Measurements from ENCODE around the gene HNRNPUL2. TPM values are rescaled to one million over a fixed set of nuclear protein-coding genes. Genes with fewer than 3 reads are reported as not detected.
"Not testable (repeated sequence)": the region's sequence is repeated elsewhere in the genome, so short reads cannot be mapped to it uniquely, and the experiment has no call there.

Gene HNRNPUL2
- total RNA-seq, 3 donors from 2014 or later (not counting 1 experiment from before 2014, with no cell fraction given) = 58.0 to 73.1 (median 69.3) TPM

DNA sequence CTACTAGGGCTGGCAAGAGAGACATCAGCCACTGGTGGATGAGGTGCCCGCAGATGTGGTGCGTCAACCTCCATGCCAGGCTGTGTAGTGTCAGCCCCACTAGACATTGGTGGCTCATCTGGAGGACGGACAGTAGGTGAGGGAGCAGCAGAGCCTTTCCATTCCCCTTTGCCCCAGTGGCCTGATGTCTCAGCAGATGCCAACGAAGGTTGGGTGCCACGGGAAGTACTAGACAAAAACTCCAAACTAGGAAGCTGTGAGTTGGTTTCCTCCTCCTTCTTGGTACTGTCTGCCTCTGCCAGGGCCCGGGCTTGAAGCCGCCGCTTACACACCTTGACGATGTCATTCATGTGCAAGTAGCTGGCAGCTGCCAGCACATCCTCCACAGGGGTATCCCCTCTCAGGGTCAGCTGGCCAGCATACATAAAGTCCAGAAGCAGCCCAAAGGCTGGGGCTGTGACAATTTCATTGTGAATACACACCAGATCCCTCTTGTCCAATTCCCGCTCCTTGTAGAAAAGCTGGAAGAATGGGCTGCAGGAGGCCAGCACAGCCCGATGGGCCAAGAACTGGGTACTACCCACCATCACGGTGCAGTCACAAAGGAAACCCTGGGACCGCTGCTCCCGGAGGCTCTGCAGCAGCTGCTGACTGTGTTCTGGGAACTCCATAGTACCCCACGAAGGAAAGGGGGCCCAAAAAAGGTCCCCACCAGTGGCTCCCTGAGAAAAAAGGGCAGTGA is 25.9 kb upstream of the HNRNPUL2 start:
- peak overlapping the region; percentile 83 for H3K4me3 ChIP-seq (ENCODE audit: low read length)
- DNase-seq = peak in 1 of 2 donors; percentile 25
- WGBS (ENCODE audit: insufficient coverage) = 75% methylated on average over 15 of the region's 15 CpGs

DNA sequence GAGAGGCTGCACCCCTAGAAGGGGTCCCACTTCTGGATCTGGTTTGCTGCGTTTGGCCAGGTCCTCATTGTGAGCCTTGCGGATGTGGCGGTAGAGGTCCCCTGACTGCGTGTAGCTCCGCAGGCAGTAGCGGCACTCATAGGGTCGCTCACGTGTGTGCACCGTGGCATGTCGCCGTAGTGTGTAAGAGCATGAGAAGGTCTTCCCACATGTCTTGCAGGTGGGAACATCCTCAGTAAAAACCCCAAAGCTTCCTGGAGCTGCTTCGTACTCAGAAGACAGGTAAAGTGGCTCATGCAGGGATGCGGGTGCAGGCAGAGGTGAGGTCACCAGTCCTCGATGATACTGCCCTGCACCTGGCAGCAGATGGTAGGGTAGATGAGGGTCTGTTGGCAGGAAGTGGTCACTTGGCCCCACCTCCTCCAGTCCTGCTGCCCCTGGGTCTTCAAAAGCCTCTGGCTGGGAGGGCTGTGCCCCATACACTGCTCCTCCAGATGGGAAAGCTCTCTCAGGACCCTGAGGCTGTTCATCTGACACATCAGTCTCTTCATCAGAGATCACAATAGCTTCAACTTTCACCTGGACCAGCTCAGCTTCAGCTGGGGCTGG is 25.0 kb upstream of the HNRNPUL2 start:
- 94% methylated on average over 14 of the region's 14 CpGs for WGBS (ENCODE audit: insufficient coverage)
- no peaks in the 10 kb centered on the region for H3K9me3 ChIP-seq (ENCODE audit: control insufficient read depth, insufficient read depth, low read length)
- no peaks in the 10 kb centered on the region for H3K9me3 Mint-ChIP-seq
- intact Hi-C loops (cut with micrococcal nuclease) = no loop called here
- peaks cover 9 to 13% of the 10 kb centered on the region in 2 donors for H3K4me1 Mint-ChIP-seq
- peak overlapping the region; percentile 49 for H3K4me3 Mint-ChIP-seq
- TF ChIP-seq, protein P1, sequence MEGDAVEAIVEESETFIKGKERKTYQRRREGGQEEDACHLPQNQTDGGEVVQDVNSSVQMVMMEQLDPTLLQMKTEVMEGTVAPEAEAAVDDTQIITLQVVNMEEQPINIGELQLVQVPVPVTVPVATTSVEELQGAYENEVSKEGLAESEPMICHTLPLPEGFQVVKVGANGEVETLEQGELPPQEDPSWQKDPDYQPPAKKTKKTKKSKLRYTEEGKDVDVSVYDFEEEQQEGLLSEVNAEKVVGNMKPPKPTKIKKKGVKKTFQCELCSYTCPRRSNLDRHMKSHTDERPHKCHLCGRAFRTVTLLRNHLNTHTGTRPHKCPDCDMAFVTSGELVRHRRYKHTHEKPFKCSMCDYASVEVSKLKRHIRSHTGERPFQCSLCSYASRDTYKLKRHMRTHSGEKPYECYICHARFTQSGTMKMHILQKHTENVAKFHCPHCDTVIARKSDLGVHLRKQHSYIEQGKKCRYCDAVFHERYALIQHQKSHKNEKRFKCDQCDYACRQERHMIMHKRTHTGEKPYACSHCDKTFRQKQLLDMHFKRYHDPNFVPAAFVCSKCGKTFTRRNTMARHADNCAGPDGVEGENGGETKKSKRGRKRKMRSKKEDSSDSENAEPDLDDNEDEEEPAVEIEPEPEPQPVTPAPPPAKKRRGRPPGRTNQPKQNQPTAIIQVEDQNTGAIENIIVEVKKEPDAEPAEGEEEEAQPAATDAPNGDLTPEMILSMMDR (IDR thresholded peaks at IDR 0.05) = no peak
- H3K4me1 ChIP-seq (ENCODE audit: control insufficient read depth, insufficient read depth, low read length) = peaks cover 22% of the 10 kb centered on the region
- no peak for ATAC-seq
- H3K36me3 Mint-ChIP-seq = no peaks in the 10 kb centered on the region
- peak overlapping the region in 1 of 2 donors; percentile 14 for H3K27ac Mint-ChIP-seq
- no peak overlapping the region for H3K4me3 ChIP-seq (ENCODE audit: low read length)
- no peaks in the 10 kb centered on the region for H3K27me3 Mint-ChIP-seq (ENCODE audit: low read depth in 2 of 2)
- DNase-seq = no peak
- H3K36me3 ChIP-seq (ENCODE audit: control insufficient read depth, insufficient read depth, low read length) = peaks cover 6% of the 10 kb centered on the region
- H3K27ac ChIP-seq (ENCODE audit: low read length) = no peak overlapping the region
- H3K27me3 ChIP-seq (ENCODE audit: control insufficient read depth, insufficient read depth, low read length) = no peaks in the 10 kb centered on the region

More for the DNA sequence above, 25.9 kb upstream of the HNRNPUL2 start:
- Mint-ChIP-seq H3K4me1 (peaks cover 9 to 13% of the 10 kb centered on the region in 2 donors), H3K27ac (peak overlapping the region; percentile 91 to 96), H3K36me3 (no peaks in the 10 kb centered on the region), H3K4me3 (peak overlapping the region; percentile 96), H3K27me3 (ENCODE audit: low read depth in 2 of 2) (no peaks in the 10 kb centered on the region), H3K9me3 (no peaks in the 10 kb centered on the region)
- H3K27me3 ChIP-seq (ENCODE audit: control insufficient read depth, insufficient read depth, low read length) = no peaks in the 10 kb centered on the region
- no peaks in the 10 kb centered on the region for H3K9me3 ChIP-seq (ENCODE audit: control insufficient read depth, insufficient read depth, low read length)
- peak overlapping the region; percentile 81 for H3K27ac ChIP-seq (ENCODE audit: low read length)
- H3K36me3 ChIP-seq (ENCODE audit: control insufficient read depth, insufficient read depth, low read length) = peaks cover 6% of the 10 kb centered on the region
- intact Hi-C loops (cut with micrococcal nuclease) = loop anchor here (1.0 kb wide), 3 partner anchors 8 to 44 kb away; partner anchors contain the start of genes HNRNPUL2 and POLR2G
- TF ChIP-seq, protein P1 (IDR thresholded peaks at IDR 0.05) = no peak
- peaks cover 22% of the 10 kb centered on the region for H3K4me1 ChIP-seq (ENCODE audit: control insufficient read depth, insufficient read depth, low read length)
- ATAC-seq = no peak

DNA sequence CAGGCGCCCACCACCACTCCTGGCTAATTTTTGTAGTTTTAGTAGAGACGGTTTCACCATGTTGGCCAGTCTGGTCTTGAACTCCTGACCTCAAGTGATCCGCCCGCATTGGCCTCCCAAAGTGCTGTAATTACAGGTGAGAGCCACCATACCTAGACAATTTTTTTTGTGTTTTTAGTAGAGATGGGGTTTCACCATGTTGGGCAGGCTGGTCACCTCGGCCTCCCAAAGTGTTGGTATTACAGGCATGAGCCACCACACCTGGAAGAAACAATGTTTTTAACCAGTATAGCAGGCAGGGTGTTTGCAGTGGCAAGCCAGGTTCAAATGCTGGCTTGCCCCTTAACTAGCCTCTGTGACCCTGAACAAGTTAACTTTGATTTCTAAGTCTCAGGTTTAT is 22.7 kb upstream of the HNRNPUL2 start:
- H3K36me3 ChIP-seq (ENCODE audit: control insufficient read depth, insufficient read depth, low read length); H3K27ac Mint-ChIP-seq; H3K36me3 Mint-ChIP-seq; H3K4me3 ChIP-seq (ENCODE audit: low read length); intact Hi-C loops (cut with micrococcal nuclease); H3K27ac ChIP-seq (ENCODE audit: low read length); H3K9me3 ChIP-seq (ENCODE audit: control insufficient read depth, insufficient read depth, low read length); DNase-seq; H3K9me3 Mint-ChIP-seq; ATAC-seq; H3K27me3 Mint-ChIP-seq (ENCODE audit: low read depth in 2 of 2); H3K4me3 Mint-ChIP-seq; H3K27me3 ChIP-seq (ENCODE audit: control insufficient read depth, insufficient read depth, low read length): not testable (repeated sequence)
- peaks cover 9 to 13% of the 10 kb centered on the region in 2 donors for H3K4me1 Mint-ChIP-seq
- over 99% methylated on average over 5 of the region's 5 CpGs for WGBS (ENCODE audit: insufficient coverage)
- H3K4me1 ChIP-seq (ENCODE audit: control insufficient read depth, insufficient read depth, low read length) = peaks cover 22% of the 10 kb centered on the region

DNA sequence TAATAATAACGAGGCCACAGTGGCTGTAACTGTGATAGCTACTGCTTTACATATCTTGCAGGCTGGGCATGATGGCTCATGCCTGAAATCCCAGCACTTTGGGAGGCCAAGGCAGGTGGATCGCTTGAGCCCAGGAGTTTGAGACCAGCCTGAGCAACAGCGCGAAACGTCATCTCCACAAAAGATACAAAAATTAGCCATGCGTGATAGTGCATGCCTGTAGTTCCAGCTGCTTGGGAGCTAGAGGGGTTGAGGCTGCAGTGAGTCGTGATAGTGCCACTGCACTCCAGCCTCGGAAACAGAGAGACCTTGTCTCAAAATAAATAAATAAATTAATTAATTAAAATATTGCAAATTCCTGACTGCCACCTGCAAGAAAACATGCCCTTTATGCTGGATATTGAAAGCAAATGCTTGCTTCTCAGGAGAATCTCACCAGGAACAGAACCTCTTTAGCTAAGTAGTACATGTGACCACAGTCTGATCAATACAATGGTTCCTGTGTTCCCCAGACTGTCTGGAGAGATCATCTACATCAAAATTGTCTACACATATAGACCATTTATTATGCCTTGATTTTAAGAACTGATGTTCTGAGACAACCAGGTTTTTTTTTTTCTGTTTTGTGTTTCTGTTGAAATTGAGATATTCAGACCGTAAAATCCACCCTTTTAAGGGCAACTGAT is 20.4 kb upstream of the HNRNPUL2 start:
- H3K4me1 Mint-ChIP-seq = peaks cover 0 to 6% of the 10 kb centered on the region in 2 donors
- Histone ChIP-seq H3K36me3 (ENCODE audit: control insufficient read depth, insufficient read depth, low read length) (peaks cover 6% of the 10 kb centered on the region), H3K27ac (ENCODE audit: low read length) (no peak overlapping the region), H3K4me3 (ENCODE audit: low read length) (no peak overlapping the region), H3K27me3 (ENCODE audit: control insufficient read depth, insufficient read depth, low read length) (no peaks in the 10 kb centered on the region), H3K9me3 (ENCODE audit: control insufficient read depth, insufficient read depth, low read length) (no peaks in the 10 kb centered on the region), H3K4me1 (ENCODE audit: control insufficient read depth, insufficient read depth, low read length) (peaks cover 5% of the 10 kb centered on the region)
- intact Hi-C loops (cut with micrococcal nuclease) = no loop called here
- H3K9me3 Mint-ChIP-seq = no peaks in the 10 kb centered on the region
- H3K36me3 Mint-ChIP-seq = no peaks in the 10 kb centered on the region
- H3K27me3 Mint-ChIP-seq (ENCODE audit: low read depth in 2 of 2) = no peaks in the 10 kb centered on the region
- ATAC-seq (no peak), DNase-seq (no peak)
- no peak overlapping the region for H3K27ac Mint-ChIP-seq
- WGBS (ENCODE audit: insufficient coverage) = 96% methylated on average over 6 of the region's 9 CpGs
- TF ChIP-seq, protein P1 (IDR thresholded peaks at IDR 0.05) = no peak
- no peak overlapping the region for H3K4me3 Mint-ChIP-seq

All from natural killer cell (primary cell).